Sigmoid colon (tissue), 7 donors: ENCODE measurements around the gene CSPG4. TPM values are rescaled to one million over a fixed set of nuclear protein-coding genes. Genes with fewer than 3 reads are reported as not detected.
A peak's percentile ranks its signal among the peaks of the same experiment; 100 is the strongest.
"Not testable (repeated sequence)": the region's sequence is repeated elsewhere in the genome, so short reads cannot be mapped to it uniquely, and the experiment has no call there.

Source experiments
- DNase-seq: peaks from one replicate; pipeline ENCODE4 v3.0.0-alpha.2; 2019
- H3K27ac ChIP-seq, 4 donors: fragments of 200-600 bp; sonication (generic); one replicate each; pipeline ENCODE4 v1.5.1; 2016 to 2019; ENCODE audit warnings: mild to moderate bottlenecking in 1 of 4
- H3K27me3 ChIP-seq, 3 donors: fragments of 200-600 bp; sonication (generic); one replicate each; pipeline ENCODE4 v1.5.1; 2019; ENCODE audit warnings: mild to moderate bottlenecking in 1 of 3
- H3K36me3 ChIP-seq, 4 donors: fragments of 200-600 bp; sonication (generic); one replicate each; pipeline ENCODE4 v1.5.1; 2016 to 2019
- H3K4me1 ChIP-seq, 4 donors: fragments of 200-600 bp; sonication (generic); one replicate each; pipeline ENCODE4 v1.5.1; 2017 to 2019
- H3K4me3 ChIP-seq, 4 donors: fragments of 200-600 bp; sonication (generic); one replicate each; pipeline ENCODE4 v1.5.1; 2017 to 2019; ENCODE audit warnings: mild to moderate bottlenecking in 2 of 4, moderate library complexity in 1 of 4
- H3K9me3 ChIP-seq, 4 donors: fragments of 200-600 bp in 3 of 4; sonication (generic) in 3 of 4; one replicate each; pipeline versions ENCODE4 v1.5.1 to v1.6.1; 2013 to 2019
- EP300 ChIP-seq, 4 donors: sonication (generic); formaldehyde crosslinking; IDR thresholded peaks; one replicate each; pipeline ENCODE4 v1.6.1; 2017; ENCODE audit warnings: antibody characterized with exemption in 4 of 4
- POLR2A ChIP-seq, 2 donors: fragments of 450-650 bp; IDR thresholded peaks; one replicate each; pipeline ENCODE4 v1.6.1; 2016; ENCODE audit warnings: antibody characterized with exemption in 2 of 2, mild to moderate bottlenecking in 2 of 2, moderate library complexity in 2 of 2
- POLR2AphosphoS5 ChIP-seq, 4 donors: sonication (generic); formaldehyde crosslinking; IDR thresholded peaks; one replicate each; pipeline ENCODE4 v1.6.1; 2017; ENCODE audit warnings: antibody characterized with exemption in 4 of 4
- WGBS, 2 donors: extraction: QIAGEN DNeasy Blood & Tissue Kit; methylation state at CpG; one replicate each; pipeline ENCODE4 v1.1.7; 2013; 5-methylcytosine and 5-hydroxymethylcytosine counted together
- intact Hi-C: fragments of 100-400 bp; cut with DNase I; formaldehyde crosslinking; loops from one replicate; pipeline ENCODE4 v1.15.1; 2023
- polyA plus RNA-seq, 3 donors: library from polyadenylated mRNA; stranded (reverse); fragments of 200-250 nt; gene quantifications; one replicate each; pipeline ENCODE4 v1.2.3, GENCODE V29; 2013
- total RNA-seq, 4 donors: library from RNA; depleted of rRNA; stranded (reverse); fragments of >200 nt; gene quantifications; one replicate each; pipeline ENCODE4 v1.1.0, GENCODE V29; 2016
- TF ChIP-seq, protein P1 (sequence below), 4 experiments: fragments of 450-650 bp in 3 of 4; fragments of 200-600 bp in 1 of 4; IDR thresholded peaks; one replicate each; pipeline ENCODE4 v1.5.1; 2016 to 2019; ENCODE audit warnings: antibody characterized with exemption in 4 of 4, mild to moderate bottlenecking in 3 of 4, moderate library complexity in 2 of 4
- donor health status: healthy with polysubstance abuse.
- donor health status: Bipolar disorder and iron deficiency.
- donor health status: healthy.

Gene CSPG4
- total and polyA plus RNA-seq, 7 donors = 0.23 to 151 (median 45.7) TPM

DNA sequence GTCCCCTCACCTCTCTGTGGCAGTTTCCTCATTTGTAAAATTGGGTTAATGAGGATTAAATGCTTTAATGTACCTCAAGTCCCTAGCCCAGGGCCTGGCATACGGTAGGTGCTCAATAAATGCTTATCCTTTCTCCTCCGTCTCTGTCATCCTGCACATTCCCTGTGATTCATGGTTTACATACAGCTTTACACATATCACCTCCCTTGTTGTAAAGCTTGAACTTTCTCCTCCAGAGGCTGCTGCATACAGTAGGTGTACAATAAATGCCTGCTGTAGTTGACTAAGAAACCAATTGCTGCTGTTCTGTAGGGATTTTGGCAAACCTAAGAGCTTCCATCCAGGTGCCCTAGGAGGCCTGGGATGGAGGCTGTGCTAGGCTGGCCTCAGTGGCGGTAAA, 1.5 kb upstream of the CSPG4 start:
- H3K4me3 ChIP-seq = no peak overlapping the region
- intact Hi-C loops = no loop called here
- 84 to 85% methylated on average over 3 of the region's 3 CpGs for WGBS, 2 donors
- H3K27ac ChIP-seq = peak overlapping the region; percentile 94 to 100 (median 96)
- no peaks in the 10 kb centered on the region for H3K36me3 ChIP-seq
- TF ChIP-seq EP300 (IDR thresholded peaks at IDR 0.05) = no peak
- TF ChIP-seq, protein P1, sequence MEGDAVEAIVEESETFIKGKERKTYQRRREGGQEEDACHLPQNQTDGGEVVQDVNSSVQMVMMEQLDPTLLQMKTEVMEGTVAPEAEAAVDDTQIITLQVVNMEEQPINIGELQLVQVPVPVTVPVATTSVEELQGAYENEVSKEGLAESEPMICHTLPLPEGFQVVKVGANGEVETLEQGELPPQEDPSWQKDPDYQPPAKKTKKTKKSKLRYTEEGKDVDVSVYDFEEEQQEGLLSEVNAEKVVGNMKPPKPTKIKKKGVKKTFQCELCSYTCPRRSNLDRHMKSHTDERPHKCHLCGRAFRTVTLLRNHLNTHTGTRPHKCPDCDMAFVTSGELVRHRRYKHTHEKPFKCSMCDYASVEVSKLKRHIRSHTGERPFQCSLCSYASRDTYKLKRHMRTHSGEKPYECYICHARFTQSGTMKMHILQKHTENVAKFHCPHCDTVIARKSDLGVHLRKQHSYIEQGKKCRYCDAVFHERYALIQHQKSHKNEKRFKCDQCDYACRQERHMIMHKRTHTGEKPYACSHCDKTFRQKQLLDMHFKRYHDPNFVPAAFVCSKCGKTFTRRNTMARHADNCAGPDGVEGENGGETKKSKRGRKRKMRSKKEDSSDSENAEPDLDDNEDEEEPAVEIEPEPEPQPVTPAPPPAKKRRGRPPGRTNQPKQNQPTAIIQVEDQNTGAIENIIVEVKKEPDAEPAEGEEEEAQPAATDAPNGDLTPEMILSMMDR (IDR thresholded peaks at IDR 0.05) = no peak
- no peak for TF ChIP-seq POLR2A (IDR thresholded peaks at IDR 0.05)
- TF ChIP-seq POLR2AphosphoS5 (IDR thresholded peaks at IDR 0.05) = no peak
- no peaks in the 10 kb centered on the region for H3K27me3 ChIP-seq
- no peak for DNase-seq
- no peaks in the 10 kb centered on the region for H3K9me3 ChIP-seq
- H3K4me1 ChIP-seq = peaks cover 0 to 66% (median 45%) of the 10 kb centered on the region in 4 donors

GRCh38 chr15:75713338-75713895, 769 bp upstream of the CSPG4 start:
- 55 to 56% methylated on average over 9 of the region's 9 CpGs for WGBS, 2 donors
- H3K4me1 ChIP-seq = peaks cover 0 to 68% (median 46%) of the 10 kb centered on the region in 4 donors
- peak overlapping the region; percentile 63 to 96 (median 84) for H3K4me3 ChIP-seq
- DNase-seq = peak; percentile 92
- peak overlapping the region; percentile 94 to 100 (median 96) for H3K27ac ChIP-seq
- TF ChIP-seq POLR2AphosphoS5 (IDR thresholded peaks at IDR 0.05) (peak in 2 of 4 donors; percentile 21 to 27), POLR2A (IDR thresholded peaks at IDR 0.05) (no peak), EP300 (IDR thresholded peaks at IDR 0.05) (no peak)
- no peaks in the 10 kb centered on the region for H3K27me3 ChIP-seq
- no peaks in the 10 kb centered on the region for H3K36me3 ChIP-seq
- intact Hi-C loops = no loop called here
- H3K9me3 ChIP-seq = no peaks in the 10 kb centered on the region

GRCh38 chr15:75711495-75711894, 1.2 kb downstream of the CSPG4 start:
- WGBS, 2 donors = 70 to 80% methylated on average over 7 of the region's 7 CpGs
- H3K4me1 ChIP-seq = peaks cover 0 to 63% (median 49%) of the 10 kb centered on the region in 4 donors

GRCh38 chr15:75710874-75711273, 1.8 kb downstream of the CSPG4 start:
- H3K9me3 ChIP-seq = not testable (repeated sequence)
- WGBS, 2 donors = 91% methylated on average over 5 of the region's 5 CpGs

More at GRCh38 chr15:75711495-75711894, 1.2 kb downstream of the CSPG4 start:
- peak in 3 of 4 donors; percentile 54 to 66 (median 59) for TF ChIP-seq POLR2AphosphoS5 (IDR thresholded peaks at IDR 0.05)
- intact Hi-C loops, H3K36me3 ChIP-seq, H3K9me3 ChIP-seq, DNase-seq, H3K27me3 ChIP-seq: not testable (repeated sequence)
- Histone ChIP-seq H3K27ac (peak overlapping the region; percentile 94 to 100 (median 96)), H3K4me3 (peak overlapping the region; percentile 63 to 96 (median 84))

DNA sequence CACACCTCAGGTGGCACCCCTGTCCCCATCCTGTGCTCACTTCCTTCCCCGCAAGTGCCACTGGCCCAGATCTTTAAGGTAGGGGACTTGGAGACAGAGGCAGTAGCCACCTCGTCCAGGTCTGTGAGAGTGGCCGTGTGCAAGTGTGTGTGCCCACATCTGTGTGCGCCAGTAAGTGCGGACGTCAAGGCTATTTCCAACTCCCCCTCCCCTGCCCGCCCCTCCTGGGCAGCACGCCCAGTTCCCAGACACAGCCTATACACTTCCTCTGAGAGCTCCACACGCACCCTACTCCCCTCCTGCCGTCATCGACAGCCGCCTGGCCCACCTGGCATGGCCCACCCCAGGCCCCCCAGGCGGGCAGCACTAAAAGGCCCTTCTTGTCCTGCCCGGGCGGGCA, 3.2 kb downstream of the CSPG4 start:
- H3K4me3 ChIP-seq = peak overlapping the region; percentile 3 to 46 (median 44)
- WGBS, 2 donors = 62 to 69% methylated on average over 13 of the region's 15 CpGs
- H3K9me3 ChIP-seq, intact Hi-C loops, H3K27me3 ChIP-seq, H3K36me3 ChIP-seq: not testable (repeated sequence)
- H3K4me1 ChIP-seq = peaks cover 0 to 71% (median 64%) of the 10 kb centered on the region in 4 donors
- peak overlapping the region; percentile 85 to 97 (median 93) for H3K27ac ChIP-seq
- peak; percentile 89 to 94 (median 92) for TF ChIP-seq POLR2AphosphoS5 (IDR thresholded peaks at IDR 0.05)
- peak; percentile 89 to 97 (median 92) for TF ChIP-seq EP300 (IDR thresholded peaks at IDR 0.05)
- peak; percentile 52 to 78 for TF ChIP-seq POLR2A (IDR thresholded peaks at IDR 0.05)
- DNase-seq = peak; percentile 97

More at GRCh38 chr15:75710874-75711273, 1.8 kb downstream of the CSPG4 start:
- H3K36me3 ChIP-seq, H3K27me3 ChIP-seq, intact Hi-C loops, DNase-seq: not testable (repeated sequence)
- Histone ChIP-seq H3K4me1 (peaks cover 0 to 68% (median 54%) of the 10 kb centered on the region in 4 donors), H3K4me3 (peak overlapping the region in 3 of 4 donors; percentile 43 to 46 (median 45)), H3K27ac (peak overlapping the region; percentile 85 to 97 (median 93))

GRCh38 chr15:75706682-75706954, 6.0 kb downstream of the CSPG4 start:
- H3K27ac ChIP-seq = peak overlapping the region; percentile 85 to 96 (median 90)
- no peaks in the 10 kb centered on the region for H3K9me3 ChIP-seq
- H3K4me1 ChIP-seq = peaks cover 0 to 66% (median 66%) of the 10 kb centered on the region in 4 donors

More at GRCh38 chr15:75706682-75706954, 6.0 kb downstream of the CSPG4 start:
- TF ChIP-seq, protein P1 (IDR thresholded peaks at IDR 0.05) = no peak
- TF ChIP-seq EP300 (IDR thresholded peaks at IDR 0.05) (no peak), POLR2AphosphoS5 (IDR thresholded peaks at IDR 0.05) (no peak), POLR2A (IDR thresholded peaks at IDR 0.05) (no peak)
- intact Hi-C loops = no loop called here
- 74 to 79% methylated on average over 2 of the region's 2 CpGs for WGBS, 2 donors
- Histone ChIP-seq H3K36me3 (no peaks in the 10 kb centered on the region), H3K4me3 (no peak overlapping the region), H3K27me3 (no peaks in the 10 kb centered on the region)
- DNase-seq = no peak
